HG02884 (cell line): ENCODE results near the gene PIK3R2.

Source experiments
- ATAC-seq: cut with Tn5 transposase; IDR thresholded peaks from one replicate; pipeline ENCODE4 v1.9.1; 2021; ENCODE audit warnings: mild to moderate bottlenecking, moderate library complexity; ENCODE audit not compliant: unreplicated experiment

PIK3R2 gene

GRCh38 chr19:18122860-18123795 is 29.8 kb upstream of the PIK3R2 start:
- no peak for ATAC-seq

GRCh38 chr19:18123819-18124218 is 29.1 kb upstream of the PIK3R2 start:
- no peak for ATAC-seq

GRCh38 chr19:18126097-18126496 is 26.9 kb upstream of the PIK3R2 start:
- no peak for ATAC-seq

GRCh38 chr19:18128044-18128443 is 24.9 kb upstream of the PIK3R2 start:
- no peak for ATAC-seq

- ATAC-seq = no peak
Observed at GRCh38 chr19:18128805-18129204, 24.2 kb upstream of the PIK3R2 start.

- ATAC-seq = no peak
Observed at GRCh38 chr19:18130523-18131242, 22.3 kb upstream of the PIK3R2 start.

- ATAC-seq = no peak
Observed at GRCh38 chr19:18131841-18132596, 20.9 kb upstream of the PIK3R2 start.

GRCh38 chr19:18135712-18136584 is 17.0 kb upstream of the PIK3R2 start:
- no peak for ATAC-seq

GRCh38 chr19:18137242-18137641 is 15.7 kb upstream of the PIK3R2 start:
- no peak for ATAC-seq

- no peak for ATAC-seq
Observed at GRCh38 chr19:18137657-18138339, 15.2 kb upstream of the PIK3R2 start.

- no peak for ATAC-seq
Observed at GRCh38 chr19:18140473-18140872, 12.5 kb upstream of the PIK3R2 start.

- ATAC-seq = no peak
Observed at GRCh38 chr19:18141031-18141430, 11.9 kb upstream of the PIK3R2 start.

GRCh38 chr19:18143902-18144301 is 9.1 kb upstream of the PIK3R2 start:
- no peak for ATAC-seq

GRCh38 chr19:18144361-18144760 is 8.6 kb upstream of the PIK3R2 start:
- no peak for ATAC-seq

GRCh38 chr19:18144906-18145305 is 8.1 kb upstream of the PIK3R2 start:
- no peak for ATAC-seq

GRCh38 chr19:18145391-18145999 is 7.5 kb upstream of the PIK3R2 start:
- ATAC-seq = no peak

- ATAC-seq = no peak
Observed at GRCh38 chr19:18147396-18147795, 5.6 kb upstream of the PIK3R2 start.

GRCh38 chr19:18149596-18149975 is 3.4 kb upstream of the PIK3R2 start:
- no peak for ATAC-seq
